Measurements from ENCODE around the gene AP2B1.

Gene AP2B1

GRCh38 chr17:35716897-35717465 lies 129.9 kb downstream of the AP2B1 start:
- no peak overlapping the region for H3K4me3 ChIP-seq (ENCODE audit: low read depth, low read length)
- TF ChIP-seq CTCF (IDR thresholded peaks at IDR 0.05; ENCODE audit: low read depth, low read length), result no peak

- no peak overlapping the region for H3K4me3 ChIP-seq (ENCODE audit: low read depth, low read length)
- no peak for TF ChIP-seq CTCF (IDR thresholded peaks at IDR 0.05; ENCODE audit: low read depth, low read length)
These were observed 130.4 kb downstream of the AP2B1 start for GRCh38 chr17:35717475-35717874.

- H3K4me3 ChIP-seq (ENCODE audit: low read depth, low read length), result no peak overlapping the region
- no peak for TF ChIP-seq CTCF (IDR thresholded peaks at IDR 0.05; ENCODE audit: low read depth, low read length)
These were observed 136.6 kb downstream of the AP2B1 start for GRCh38 chr17:35723735-35724134.

GRCh38 chr17:35725058-35725457 lies 137.9 kb downstream of the AP2B1 start:
- H3K4me3 ChIP-seq (ENCODE audit: low read depth, low read length), result no peak overlapping the region
- no peak for TF ChIP-seq CTCF (IDR thresholded peaks at IDR 0.05; ENCODE audit: low read depth, low read length)

- H3K4me3 ChIP-seq (ENCODE audit: low read depth, low read length), result no peak overlapping the region
- no peak for TF ChIP-seq CTCF (IDR thresholded peaks at IDR 0.05; ENCODE audit: low read depth, low read length)
These were observed 138.6 kb downstream of the AP2B1 start for GRCh38 chr17:35725802-35726126.

- no peak overlapping the region for H3K4me3 ChIP-seq (ENCODE audit: low read depth, low read length)
- TF ChIP-seq CTCF (IDR thresholded peaks at IDR 0.05; ENCODE audit: low read depth, low read length), result no peak
These were observed 139.2 kb downstream of the AP2B1 start for GRCh38 chr17:35726127-35726952.

GRCh38 chr17:35726953-35727460 lies 139.9 kb downstream of the AP2B1 start:
- H3K4me3 ChIP-seq (ENCODE audit: low read depth, low read length), result no peak overlapping the region
- TF ChIP-seq CTCF (IDR thresholded peaks at IDR 0.05; ENCODE audit: low read depth, low read length), result no peak

Data from WI38 (cell line).